B cell (primary cell): ENCODE data around the gene ANTXR2.

Experiments used
- CTCF ChIP-seq: fragments of 200-600 bp; IDR thresholded peaks from one replicate; pipeline ENCODE4 v1.8.0; 2022; ENCODE audit warnings: antibody characterized with exemption, mild to moderate bottlenecking
- EZH2 ChIP-seq: IDR thresholded peaks from 2 replicates; pipeline ENCODE4 v1.6.1; 2012; ENCODE audit warnings: borderline replicate concordance, low read depth, mild to moderate bottlenecking, moderate library complexity, low read length; ENCODE audit not compliant: insufficient read depth, poor library complexity, severe bottlenecking

- TF ChIP-seq CTCF (no peak), EZH2 (no peak)
Observed at GRCh38 chr4:79906303-79906702, 166.7 kb downstream of the ANTXR2 start.
